Glomerular visceral epithelial cell (primary cell): Measurements from ENCODE around the gene ICAM3.
A peak's percentile ranks its signal among the peaks of the same experiment; 100 is the strongest.

Source experiments
- DNase-seq: peaks from one replicate; pipeline ENCODE4 v3.0.0-alpha.2; 2016; ENCODE audit errors: extremely low spot score

Gene ICAM3

DNA sequence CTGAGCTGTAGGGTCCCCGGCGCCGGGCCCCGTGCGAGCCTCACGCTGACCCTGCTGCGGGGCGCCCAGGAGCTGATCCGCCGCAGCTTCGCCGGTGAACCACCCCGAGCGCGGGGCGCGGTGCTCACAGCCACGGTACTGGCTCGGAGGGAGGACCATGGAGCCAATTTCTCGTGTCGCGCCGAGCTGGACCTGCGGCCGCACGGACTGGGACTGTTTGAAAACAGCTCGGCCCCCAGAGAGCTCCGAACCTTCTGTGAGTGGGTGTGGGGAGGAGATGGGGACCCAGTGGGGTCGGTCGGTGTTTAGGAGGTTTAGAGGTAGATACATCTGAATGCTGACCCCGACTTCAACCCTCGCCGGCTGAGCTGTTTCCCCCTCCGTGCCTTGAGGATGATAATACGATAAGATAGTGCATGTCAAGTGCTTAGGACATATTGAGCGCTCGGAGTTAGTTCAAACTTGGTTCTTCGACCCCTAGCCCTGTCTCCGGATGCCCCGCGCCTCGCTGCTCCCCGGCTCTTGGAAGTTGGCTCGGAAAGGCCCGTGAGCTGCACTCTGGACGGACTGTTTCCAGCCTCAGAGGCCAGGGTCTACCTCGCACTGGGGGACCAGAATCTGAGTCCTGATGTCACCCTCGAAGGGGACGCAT, 47.7 kb downstream of the ICAM3 start:
- DNase-seq, result no peak

DNA sequence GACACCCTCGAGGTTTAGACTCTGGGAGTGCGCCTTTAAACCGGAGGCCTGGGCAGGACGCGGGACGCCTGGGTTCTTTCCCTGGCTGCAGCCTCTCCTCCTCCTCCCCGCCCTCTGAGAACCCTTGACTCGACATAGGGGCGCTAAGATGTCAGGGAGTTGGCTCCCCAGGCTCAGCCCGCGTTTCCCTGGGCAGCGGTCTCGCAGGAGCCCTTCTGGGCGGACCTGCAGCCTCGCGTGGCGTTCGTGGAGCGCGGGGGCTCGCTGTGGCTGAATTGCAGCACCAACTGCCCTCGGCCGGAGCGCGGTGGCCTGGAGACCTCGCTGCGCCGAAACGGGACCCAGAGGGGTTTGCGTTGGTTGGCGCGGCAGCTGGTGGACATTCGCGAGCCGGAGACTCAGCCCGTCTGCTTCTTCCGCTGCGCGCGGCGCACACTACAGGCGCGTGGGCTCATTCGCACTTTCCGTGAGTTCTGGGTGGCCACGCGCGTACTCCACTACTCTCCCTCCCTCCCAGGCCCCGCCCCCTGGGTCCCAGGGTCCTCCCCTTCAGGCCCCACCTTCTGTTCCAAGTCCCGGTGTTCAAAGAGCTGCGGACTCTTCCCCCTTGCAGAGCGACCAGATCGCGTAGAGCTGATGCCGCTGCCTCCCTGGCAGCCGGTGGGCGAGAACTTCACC, 48.4 kb downstream of the ICAM3 start:
- peak; percentile 62 for DNase-seq

DNA sequence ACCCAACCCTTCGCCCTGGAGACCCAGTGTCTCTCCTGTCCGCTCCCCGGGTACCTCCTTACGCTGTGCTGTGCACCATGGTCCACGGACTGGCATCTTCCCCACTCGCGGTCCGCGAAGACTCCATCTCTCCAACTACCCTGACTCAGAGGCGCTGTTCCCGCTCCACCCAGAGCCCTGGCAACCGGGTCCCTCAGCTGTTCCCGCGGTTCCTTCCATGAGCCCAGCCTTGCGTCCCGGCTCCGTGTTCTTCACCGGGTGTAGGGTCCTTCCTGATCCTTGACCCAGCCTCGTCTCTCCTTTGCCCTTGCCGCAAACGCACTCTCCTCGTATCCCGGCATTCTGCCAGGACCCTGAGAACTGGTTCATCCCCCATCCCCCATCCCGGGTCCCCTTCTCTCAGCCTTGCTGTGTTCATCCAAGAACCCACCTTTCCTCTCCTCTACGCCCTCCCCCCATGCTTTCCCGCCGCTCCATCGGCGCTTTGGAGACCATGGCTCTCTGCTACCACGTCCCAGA, 49.0 kb downstream of the ICAM3 start:
- no peak for DNase-seq

DNA sequence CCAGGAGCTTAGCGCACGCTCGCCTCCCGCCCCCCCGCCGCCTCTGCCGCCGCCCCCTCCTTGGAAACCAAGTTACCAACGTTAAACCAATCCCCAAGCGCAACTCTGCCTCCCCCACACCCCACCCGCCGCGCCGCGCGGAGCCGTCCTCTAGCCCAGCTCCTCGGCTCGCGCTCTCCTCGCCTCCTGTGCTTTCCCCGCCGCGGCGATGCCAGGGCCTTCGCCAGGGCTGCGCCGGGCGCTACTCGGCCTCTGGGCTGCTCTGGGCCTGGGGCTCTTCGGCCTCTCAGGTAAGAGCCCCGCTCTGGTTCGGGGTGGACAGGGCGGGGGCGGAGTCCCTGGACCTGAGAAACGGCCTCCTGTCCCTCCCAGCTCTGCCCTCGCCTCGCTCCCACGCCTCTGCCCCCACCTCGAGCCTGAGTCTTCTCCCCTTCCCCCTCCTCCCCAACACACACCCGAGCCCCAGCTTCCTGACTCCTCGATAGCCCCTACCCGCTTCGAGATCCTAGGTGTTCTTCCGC, 49.5 kb downstream of the ICAM3 start, which contains the start of gene ICAM5:
Gene ICAM5 (plus strand): TSS at position 117 of the 521 bp plus-strand sequence. CDS start 92 bp downstream, at position 209.
- DNase-seq, result no peak

DNA sequence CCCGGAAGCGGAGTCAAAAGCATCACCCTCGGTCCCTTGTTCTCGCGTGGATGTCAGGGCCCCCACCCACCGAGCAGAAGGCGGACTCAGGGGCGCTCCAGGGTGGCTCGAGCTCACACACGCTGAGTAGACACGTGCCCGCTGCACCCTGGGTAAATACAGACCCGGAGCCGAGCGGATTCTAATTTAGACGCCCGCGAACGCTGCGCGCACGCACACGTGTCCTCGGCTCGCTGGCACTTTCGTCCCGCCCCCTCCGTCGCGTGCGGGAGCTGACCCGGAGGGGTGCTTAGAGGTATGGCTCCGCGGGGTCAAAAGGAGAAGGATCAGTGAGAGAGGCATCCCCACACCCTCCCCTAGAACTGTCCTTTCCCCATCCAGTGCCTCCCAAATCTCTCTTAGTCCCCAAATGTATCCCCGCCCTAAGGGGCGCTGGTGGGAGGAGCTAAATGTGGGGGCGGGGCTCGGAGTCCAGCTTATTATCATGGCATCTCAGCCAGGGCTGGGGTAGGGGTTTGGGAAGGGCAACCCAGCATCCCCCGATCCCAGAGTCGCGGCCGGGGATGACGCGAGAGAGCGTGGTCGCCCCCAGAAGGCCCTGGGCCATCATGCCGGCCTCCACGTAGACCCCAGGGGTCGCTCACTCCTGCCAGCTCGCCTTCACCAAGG, 50.1 kb downstream of the ICAM3 start:
- no peak for DNase-seq

DNA sequence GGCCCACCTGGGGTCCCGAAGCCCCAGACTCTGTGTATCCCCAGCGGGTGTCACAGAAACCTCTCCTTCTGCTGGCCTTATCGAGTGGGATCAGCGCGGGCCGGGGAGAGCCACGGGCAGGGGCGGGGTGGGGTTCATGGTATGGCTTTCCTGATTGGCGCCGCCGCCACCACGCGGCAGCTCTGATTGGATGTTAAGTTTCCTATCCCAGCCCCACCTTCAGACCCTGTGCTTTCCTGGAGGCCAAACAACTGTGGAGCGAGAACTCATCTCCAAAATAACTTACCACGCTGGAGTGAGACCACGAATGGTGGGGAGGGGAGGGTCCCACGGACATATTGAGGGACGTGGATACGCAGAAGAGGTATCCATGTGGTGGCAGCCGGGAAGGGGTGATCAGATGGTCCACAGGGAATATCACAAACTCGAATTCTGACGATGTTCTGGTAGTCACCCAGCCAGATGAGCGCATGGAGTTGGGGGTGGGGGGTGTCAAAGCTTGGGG, 50.7 kb downstream of the ICAM3 start:
- DNase-seq, result no peak

DNA sequence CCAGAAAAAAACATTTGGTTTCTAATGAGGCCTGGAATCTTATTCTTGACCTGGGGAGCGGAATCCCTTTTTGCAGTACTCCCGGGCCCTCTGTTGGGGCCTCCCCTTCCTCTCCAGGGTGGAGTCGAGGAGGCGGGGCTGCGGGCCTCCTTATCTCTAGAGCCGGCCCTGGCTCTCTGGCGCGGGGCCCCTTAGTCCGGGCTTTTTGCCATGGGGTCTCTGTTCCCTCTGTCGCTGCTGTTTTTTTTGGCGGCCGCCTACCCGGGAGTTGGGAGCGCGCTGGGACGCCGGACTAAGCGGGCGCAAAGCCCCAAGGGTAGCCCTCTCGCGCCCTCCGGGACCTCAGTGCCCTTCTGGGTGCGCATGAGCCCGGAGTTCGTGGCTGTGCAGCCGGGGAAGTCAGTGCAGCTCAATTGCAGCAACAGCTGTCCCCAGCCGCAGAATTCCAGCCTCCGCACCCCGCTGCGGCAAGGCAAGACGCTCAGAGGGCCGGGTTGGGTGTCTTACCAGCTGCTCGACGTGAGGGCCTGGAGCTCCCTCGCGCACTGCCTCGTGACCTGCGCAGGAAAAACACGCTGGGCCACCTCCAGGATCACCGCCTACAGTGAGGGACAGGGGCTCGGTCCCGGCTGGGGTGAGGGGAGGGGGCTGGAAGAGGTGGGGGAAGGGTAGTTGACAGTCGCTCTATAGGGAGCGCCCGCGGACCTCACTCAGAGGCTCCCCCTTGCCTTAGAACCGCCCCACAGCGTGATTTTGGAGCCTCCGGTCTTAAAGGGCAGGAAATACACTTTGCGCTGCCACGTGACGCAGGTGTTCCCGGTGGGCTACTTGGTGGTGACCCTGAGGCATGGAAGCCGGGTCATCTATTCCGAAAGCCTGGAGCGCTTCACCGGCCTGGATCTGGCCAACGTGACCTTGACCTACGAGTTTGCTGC, 52.4 kb downstream of the ICAM3 start, which contains the start of gene ICAM4:
Gene ICAM4 (plus strand): TSS at position 153 of the 935 bp plus-strand sequence. CDS start 58 bp downstream, at position 211.
- no peak for DNase-seq

DNA sequence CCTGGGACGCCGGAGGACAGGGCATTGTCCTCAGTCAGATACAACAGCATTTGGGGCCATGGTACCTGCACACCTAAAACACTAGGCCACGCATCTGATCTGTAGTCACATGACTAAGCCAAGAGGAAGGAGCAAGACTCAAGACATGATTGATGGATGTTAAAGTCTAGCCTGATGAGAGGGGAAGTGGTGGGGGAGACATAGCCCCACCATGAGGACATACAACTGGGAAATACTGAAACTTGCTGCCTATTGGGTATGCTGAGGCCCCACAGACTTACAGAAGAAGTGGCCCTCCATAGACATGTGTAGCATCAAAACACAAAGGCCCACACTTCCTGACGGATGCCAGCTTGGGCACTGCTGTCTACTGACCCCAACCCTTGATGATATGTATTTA, 54.0 kb downstream of the ICAM3 start:
- DNase-seq, result no peak

DNA sequence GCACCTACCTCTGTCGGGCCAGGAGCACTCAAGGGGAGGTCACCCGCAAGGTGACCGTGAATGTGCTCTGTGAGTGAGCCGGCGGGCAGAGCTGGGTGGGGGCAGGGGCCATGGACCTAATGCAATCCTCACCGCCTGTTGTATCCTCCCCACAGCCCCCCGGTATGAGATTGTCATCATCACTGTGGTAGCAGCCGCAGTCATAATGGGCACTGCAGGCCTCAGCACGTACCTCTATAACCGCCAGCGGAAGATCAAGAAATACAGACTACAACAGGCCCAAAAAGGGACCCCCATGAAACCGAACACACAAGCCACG, 54.5 kb downstream of the ICAM3 start:
- DNase-seq, result no peak

DNA sequence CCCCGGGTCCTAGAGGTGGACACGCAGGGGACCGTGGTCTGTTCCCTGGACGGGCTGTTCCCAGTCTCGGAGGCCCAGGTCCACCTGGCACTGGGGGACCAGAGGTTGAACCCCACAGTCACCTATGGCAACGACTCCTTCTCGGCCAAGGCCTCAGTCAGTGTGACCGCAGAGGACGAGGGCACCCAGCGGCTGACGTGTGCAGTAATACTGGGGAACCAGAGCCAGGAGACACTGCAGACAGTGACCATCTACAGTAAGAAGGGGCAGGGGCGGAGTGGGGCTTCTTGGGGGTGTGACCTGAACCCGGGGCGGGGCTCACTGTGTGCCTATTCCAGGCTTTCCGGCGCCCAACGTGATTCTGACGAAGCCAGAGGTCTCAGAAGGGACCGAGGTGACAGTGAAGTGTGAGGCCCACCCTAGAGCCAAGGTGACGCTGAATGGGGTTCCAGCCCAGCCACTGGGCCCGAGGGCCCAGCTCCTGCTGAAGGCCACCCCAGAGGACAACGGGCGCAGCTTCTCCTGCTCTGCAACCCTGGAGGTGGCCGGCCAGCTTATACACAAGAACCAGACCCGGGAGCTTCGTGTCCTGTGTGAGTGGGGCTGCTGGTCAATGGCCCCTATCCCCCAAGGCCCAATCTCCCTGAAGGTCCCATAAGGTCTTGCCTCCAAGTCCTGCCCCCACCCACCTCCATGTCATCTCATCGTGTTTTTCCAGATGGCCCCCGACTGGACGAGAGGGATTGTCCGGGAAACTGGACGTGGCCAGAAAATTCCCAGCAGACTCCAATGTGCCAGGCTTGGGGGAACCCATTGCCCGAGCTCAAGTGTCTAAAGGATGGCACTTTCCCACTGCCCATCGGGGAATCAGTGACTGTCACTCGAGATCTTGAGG, 55.1 kb downstream of the ICAM3 start:
- no peak for DNase-seq
